Measurements from ENCODE around the gene ASAH2B. TPM values are rescaled to one million over a fixed set of nuclear protein-coding genes. Genes with fewer than 3 reads are reported as not detected.
"Not testable (repeated sequence)": the region's sequence is repeated elsewhere in the genome, so short reads cannot be mapped to it uniquely, and the experiment has no call there.

Gene ASAH2B
- total RNA-seq, 1 donor, result 5.7 TPM

DNA sequence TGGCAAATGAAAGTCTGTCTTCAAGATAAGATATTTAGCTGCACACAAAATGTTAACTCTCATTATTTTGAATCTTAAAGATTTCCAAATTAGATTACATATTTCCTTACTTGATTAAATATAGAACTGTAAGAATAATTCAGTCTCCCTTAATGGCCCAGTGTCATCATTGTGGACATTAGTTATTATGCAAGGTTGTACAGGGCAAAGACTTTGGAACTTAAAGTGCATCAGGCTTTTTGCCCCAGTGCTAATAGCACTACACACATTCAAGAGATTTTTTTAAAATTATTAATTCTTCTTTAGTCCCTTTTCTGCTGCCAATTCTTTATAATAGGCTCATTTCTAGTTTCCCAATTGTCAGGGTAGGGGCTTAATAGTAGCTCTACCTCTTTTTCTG, 42.3 kb downstream of the ASAH2B start:
- not testable (repeated sequence) for DNase-seq (ENCODE audit: low read depth); H3K4me3 ChIP-seq (ENCODE audit: low read depth, low read length)

DNA sequence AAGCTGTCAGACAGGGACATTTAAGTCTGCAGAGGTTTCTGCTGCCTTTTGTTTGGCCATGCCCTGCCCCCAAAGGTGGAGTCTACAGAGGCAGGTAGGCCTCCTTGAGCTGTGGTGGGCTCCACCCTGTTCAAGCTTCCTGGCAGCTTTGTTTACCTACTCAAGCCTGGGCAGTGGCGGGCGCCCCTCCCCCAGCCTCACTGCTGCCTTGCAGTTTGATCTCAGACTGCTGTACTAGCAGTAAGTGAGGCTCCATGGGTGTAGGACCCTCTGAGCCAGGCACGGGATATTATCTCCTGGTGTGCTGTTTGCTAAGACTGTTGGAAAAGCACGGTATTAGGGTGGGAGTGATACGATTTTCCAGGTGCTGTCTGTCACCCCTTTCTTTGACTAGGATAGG, 48.2 kb downstream of the ASAH2B start:
- DNase-seq (ENCODE audit: low read depth); H3K4me3 ChIP-seq (ENCODE audit: low read depth, low read length): not testable (repeated sequence)

DNA sequence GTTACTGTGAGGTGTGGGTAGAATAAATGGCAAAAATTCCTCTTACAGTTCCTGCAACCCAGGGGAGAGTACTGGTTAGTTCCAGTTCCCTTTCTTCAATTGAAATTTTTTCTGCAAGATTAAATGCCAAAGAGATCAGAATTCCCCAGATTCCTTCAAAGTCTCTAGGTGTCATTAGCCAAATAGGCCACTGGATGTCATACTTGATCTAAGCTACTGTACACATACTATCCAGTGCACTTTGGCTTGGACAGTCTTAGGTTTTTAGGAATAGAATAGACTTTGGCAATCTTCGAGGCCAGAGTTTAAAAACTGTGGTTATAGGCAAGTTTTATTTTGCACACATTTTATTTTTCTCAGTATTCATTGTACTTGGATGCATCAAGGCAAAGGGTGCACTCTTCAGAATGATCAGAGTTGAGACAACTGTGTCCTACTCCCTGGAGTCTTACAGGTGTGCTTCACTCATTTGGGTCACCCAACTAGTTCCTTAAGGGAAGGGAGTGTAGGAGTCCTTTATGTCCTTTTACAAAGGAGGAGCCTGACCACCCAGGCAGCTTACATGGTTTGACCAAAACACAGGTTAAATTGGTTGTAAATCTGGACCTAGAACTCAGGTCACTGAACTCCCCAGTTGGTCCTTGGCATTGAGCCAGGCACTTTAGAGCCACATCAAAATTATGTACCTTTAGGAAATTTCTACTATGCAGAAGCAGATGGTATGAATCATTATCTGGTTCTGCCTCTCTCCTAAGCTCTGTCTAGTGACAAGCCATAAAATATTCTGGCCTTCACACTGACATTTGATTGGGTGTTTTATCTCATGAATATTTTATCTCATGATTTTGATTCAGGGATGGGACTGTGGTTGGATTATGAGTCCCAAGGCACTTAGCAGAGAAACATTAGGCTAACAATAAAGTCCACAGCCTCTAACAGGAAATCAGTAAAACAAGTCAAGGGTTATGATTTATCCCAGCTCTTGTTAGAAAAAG, 49.5 kb downstream of the ASAH2B start:
- H3K4me3 ChIP-seq (ENCODE audit: low read depth, low read length), result no peak overlapping the region
- TF ChIP-seq, protein P1, sequence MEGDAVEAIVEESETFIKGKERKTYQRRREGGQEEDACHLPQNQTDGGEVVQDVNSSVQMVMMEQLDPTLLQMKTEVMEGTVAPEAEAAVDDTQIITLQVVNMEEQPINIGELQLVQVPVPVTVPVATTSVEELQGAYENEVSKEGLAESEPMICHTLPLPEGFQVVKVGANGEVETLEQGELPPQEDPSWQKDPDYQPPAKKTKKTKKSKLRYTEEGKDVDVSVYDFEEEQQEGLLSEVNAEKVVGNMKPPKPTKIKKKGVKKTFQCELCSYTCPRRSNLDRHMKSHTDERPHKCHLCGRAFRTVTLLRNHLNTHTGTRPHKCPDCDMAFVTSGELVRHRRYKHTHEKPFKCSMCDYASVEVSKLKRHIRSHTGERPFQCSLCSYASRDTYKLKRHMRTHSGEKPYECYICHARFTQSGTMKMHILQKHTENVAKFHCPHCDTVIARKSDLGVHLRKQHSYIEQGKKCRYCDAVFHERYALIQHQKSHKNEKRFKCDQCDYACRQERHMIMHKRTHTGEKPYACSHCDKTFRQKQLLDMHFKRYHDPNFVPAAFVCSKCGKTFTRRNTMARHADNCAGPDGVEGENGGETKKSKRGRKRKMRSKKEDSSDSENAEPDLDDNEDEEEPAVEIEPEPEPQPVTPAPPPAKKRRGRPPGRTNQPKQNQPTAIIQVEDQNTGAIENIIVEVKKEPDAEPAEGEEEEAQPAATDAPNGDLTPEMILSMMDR (IDR thresholded peaks at IDR 0.05; ENCODE audit: insufficient read depth, low read length), result peak; percentile 56
- peak; percentile 66 for DNase-seq (ENCODE audit: low read depth)

GRCh38 chr10:50794490-50794889, 54.8 kb downstream of the ASAH2B start:
- TF ChIP-seq, protein P1 (IDR thresholded peaks at IDR 0.05; ENCODE audit: insufficient read depth, low read length), result no peak
- no peak overlapping the region for H3K4me3 ChIP-seq (ENCODE audit: low read depth, low read length)
- peak; percentile 20 for DNase-seq (ENCODE audit: low read depth)

- TF ChIP-seq, protein P1 (IDR thresholded peaks at IDR 0.05; ENCODE audit: insufficient read depth, low read length), result no peak
- H3K4me3 ChIP-seq (ENCODE audit: low read depth, low read length), result no peak overlapping the region
- no peak for DNase-seq (ENCODE audit: low read depth)
Measured at GRCh38 chr10:50796693-50797092, 57.0 kb downstream of the ASAH2B start.

- DNase-seq (ENCODE audit: low read depth), result no peak
- H3K4me3 ChIP-seq (ENCODE audit: low read depth, low read length), result no peak overlapping the region
- TF ChIP-seq, protein P1 (IDR thresholded peaks at IDR 0.05; ENCODE audit: insufficient read depth, low read length), result no peak
Measured at GRCh38 chr10:50798297-50798696, 58.6 kb downstream of the ASAH2B start.

- no peak for DNase-seq (ENCODE audit: low read depth)
- TF ChIP-seq, protein P1 (IDR thresholded peaks at IDR 0.05; ENCODE audit: insufficient read depth, low read length), result no peak
- H3K4me3 ChIP-seq (ENCODE audit: low read depth, low read length), result no peak overlapping the region
Measured at GRCh38 chr10:50799595-50799994, 59.9 kb downstream of the ASAH2B start.

Measured in fibroblast of the aortic adventitia (primary cell).